ENCODE measurements around the gene MAPK1IP1L.

DNA sequence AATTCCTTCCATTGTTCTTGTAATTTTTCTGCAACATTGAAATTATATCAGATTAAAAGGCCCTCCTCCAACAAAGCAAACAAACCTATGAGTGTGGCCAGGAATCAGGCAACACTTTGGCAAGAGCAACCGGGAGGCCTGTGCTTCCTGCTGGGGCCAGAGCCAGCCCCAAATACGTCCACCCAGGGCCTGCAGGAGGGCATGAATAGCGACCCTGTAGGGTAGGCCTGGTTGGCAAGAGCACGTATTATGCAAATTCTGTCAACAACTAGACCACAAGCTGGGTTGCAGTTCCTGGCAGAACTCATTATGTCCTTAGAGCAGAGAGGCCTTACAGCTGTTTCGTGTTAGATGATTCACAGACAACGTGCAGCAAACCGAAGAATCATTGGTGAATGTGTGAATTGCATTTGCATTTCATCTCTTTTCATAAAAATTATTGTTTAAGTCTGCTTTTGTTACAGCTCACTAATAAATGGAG lies 50.7 kb downstream of the MAPK1IP1L start:
- TF ChIP-seq, protein P1, sequence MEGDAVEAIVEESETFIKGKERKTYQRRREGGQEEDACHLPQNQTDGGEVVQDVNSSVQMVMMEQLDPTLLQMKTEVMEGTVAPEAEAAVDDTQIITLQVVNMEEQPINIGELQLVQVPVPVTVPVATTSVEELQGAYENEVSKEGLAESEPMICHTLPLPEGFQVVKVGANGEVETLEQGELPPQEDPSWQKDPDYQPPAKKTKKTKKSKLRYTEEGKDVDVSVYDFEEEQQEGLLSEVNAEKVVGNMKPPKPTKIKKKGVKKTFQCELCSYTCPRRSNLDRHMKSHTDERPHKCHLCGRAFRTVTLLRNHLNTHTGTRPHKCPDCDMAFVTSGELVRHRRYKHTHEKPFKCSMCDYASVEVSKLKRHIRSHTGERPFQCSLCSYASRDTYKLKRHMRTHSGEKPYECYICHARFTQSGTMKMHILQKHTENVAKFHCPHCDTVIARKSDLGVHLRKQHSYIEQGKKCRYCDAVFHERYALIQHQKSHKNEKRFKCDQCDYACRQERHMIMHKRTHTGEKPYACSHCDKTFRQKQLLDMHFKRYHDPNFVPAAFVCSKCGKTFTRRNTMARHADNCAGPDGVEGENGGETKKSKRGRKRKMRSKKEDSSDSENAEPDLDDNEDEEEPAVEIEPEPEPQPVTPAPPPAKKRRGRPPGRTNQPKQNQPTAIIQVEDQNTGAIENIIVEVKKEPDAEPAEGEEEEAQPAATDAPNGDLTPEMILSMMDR (IDR thresholded peaks at IDR 0.05; ENCODE audit: insufficient read depth, low read length) = no peak
- TF ChIP-seq POLR2AphosphoS5 (IDR thresholded peaks at IDR 0.05; ENCODE audit: low read depth) (no peak), REST (IDR thresholded peaks at IDR 0.05; ENCODE audit: insufficient replicate concordance, low read depth) (no peak)
